HL-60 (cell line): ENCODE measurements around the gene RRP15.

Source experiments
- POLR2AphosphoS5 ChIP-seq: IDR thresholded peaks from 2 replicates; pipeline ENCODE4 v1.6.1; 2012; ENCODE audit warnings: low read depth
- SPI1 ChIP-seq: IDR thresholded peaks from 2 replicates; pipeline ENCODE4 v1.6.1; 2012; ENCODE audit warnings: low read depth, mild to moderate bottlenecking, borderline replicate concordance
- TF ChIP-seq, protein P1 (sequence below): IDR thresholded peaks from one replicate; pipeline ENCODE4 v1.5.1; 2011; ENCODE audit warnings: low read length, control low read depth, inconsistent platforms; ENCODE audit not compliant: insufficient read depth
- TF ChIP-seq, protein P2 (sequence below): IDR thresholded peaks from 2 replicates; pipeline ENCODE4 v1.6.1; 2012; ENCODE audit warnings: low read depth; ENCODE audit not compliant: insufficient replicate concordance

DNA sequence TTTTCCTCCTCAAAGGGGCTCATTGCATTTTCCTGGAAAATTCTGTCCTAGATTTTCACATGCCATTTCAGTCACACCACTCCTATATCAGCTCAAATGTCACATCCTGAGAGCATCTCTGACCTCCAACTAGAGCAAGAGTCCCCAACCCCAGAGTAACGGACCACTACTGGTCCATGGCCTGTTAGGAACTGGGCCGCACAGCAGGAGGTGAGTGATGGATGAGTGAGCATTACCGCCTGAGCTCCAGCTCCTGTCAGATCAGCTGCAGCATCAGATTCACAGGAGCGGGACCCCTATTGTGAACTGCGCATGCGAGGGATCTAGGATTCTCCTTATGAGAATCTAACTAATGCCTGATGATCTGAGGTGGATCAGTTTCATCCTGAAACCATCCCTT is 12.7 kb upstream of the RRP15 start:
- TF ChIP-seq, protein P1, sequence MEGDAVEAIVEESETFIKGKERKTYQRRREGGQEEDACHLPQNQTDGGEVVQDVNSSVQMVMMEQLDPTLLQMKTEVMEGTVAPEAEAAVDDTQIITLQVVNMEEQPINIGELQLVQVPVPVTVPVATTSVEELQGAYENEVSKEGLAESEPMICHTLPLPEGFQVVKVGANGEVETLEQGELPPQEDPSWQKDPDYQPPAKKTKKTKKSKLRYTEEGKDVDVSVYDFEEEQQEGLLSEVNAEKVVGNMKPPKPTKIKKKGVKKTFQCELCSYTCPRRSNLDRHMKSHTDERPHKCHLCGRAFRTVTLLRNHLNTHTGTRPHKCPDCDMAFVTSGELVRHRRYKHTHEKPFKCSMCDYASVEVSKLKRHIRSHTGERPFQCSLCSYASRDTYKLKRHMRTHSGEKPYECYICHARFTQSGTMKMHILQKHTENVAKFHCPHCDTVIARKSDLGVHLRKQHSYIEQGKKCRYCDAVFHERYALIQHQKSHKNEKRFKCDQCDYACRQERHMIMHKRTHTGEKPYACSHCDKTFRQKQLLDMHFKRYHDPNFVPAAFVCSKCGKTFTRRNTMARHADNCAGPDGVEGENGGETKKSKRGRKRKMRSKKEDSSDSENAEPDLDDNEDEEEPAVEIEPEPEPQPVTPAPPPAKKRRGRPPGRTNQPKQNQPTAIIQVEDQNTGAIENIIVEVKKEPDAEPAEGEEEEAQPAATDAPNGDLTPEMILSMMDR: no peak
- no peak for TF ChIP-seq SPI1
- no peak for TF ChIP-seq POLR2AphosphoS5
- TF ChIP-seq, protein P2, sequence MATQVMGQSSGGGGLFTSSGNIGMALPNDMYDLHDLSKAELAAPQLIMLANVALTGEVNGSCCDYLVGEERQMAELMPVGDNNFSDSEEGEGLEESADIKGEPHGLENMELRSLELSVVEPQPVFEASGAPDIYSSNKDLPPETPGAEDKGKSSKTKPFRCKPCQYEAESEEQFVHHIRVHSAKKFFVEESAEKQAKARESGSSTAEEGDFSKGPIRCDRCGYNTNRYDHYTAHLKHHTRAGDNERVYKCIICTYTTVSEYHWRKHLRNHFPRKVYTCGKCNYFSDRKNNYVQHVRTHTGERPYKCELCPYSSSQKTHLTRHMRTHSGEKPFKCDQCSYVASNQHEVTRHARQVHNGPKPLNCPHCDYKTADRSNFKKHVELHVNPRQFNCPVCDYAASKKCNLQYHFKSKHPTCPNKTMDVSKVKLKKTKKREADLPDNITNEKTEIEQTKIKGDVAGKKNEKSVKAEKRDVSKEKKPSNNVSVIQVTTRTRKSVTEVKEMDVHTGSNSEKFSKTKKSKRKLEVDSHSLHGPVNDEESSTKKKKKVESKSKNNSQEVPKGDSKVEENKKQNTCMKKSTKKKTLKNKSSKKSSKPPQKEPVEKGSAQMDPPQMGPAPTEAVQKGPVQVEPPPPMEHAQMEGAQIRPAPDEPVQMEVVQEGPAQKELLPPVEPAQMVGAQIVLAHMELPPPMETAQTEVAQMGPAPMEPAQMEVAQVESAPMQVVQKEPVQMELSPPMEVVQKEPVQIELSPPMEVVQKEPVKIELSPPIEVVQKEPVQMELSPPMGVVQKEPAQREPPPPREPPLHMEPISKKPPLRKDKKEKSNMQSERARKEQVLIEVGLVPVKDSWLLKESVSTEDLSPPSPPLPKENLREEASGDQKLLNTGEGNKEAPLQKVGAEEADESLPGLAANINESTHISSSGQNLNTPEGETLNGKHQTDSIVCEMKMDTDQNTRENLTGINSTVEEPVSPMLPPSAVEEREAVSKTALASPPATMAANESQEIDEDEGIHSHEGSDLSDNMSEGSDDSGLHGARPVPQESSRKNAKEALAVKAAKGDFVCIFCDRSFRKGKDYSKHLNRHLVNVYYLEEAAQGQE: no peak
